A204.1 (cell line): ENCODE measurements around the gene MDM2.
A peak's percentile ranks its signal among the peaks of the same experiment; 100 is the strongest.
"Not testable (repeated sequence)": the region's sequence is repeated elsewhere in the genome, so short reads cannot be mapped to it uniquely, and the experiment has no call there.

ENCODE experiments used
- FAIRE-seq: peaks from 2 replicates; lab custom pipeline; 2012; peaks lifted over from hg19 to GRCh38; lab: Jason Lieb, UNC

Gene MDM2

GRCh38 chr12:68786929-68787328, 21.0 kb upstream of the MDM2 start:
- peak; percentile 11 for FAIRE-seq

GRCh38 chr12:68788554-68789143, 19.3 kb upstream of the MDM2 start:
- FAIRE-seq, result no peak

- no peak for FAIRE-seq
Observed at GRCh38 chr12:68789144-68789878, 18.7 kb upstream of the MDM2 start.

- no peak for FAIRE-seq
Observed at GRCh38 chr12:68790081-68790951, 17.7 kb upstream of the MDM2 start.

GRCh38 chr12:68790952-68791234, 17.1 kb upstream of the MDM2 start:
- no peak for FAIRE-seq

- FAIRE-seq, result no peak
Observed at GRCh38 chr12:68791897-68792481, 16.0 kb upstream of the MDM2 start.

- FAIRE-seq, result no peak
Observed at GRCh38 chr12:68792952-68793351, 15.0 kb upstream of the MDM2 start.

- no peak for FAIRE-seq
Observed at GRCh38 chr12:68793436-68793835, 14.5 kb upstream of the MDM2 start.

- no peak for FAIRE-seq
Observed at GRCh38 chr12:68793975-68794652, 13.9 kb upstream of the MDM2 start.

- FAIRE-seq, result no peak
Observed at GRCh38 chr12:68794653-68795251, 13.2 kb upstream of the MDM2 start.

GRCh38 chr12:68796399-68796798, 11.6 kb upstream of the MDM2 start:
- FAIRE-seq, result no peak

- no peak for FAIRE-seq
Observed at GRCh38 chr12:68798882-68799234, 9.1 kb upstream of the MDM2 start.

- FAIRE-seq, result no peak
Observed at GRCh38 chr12:68800294-68800693, 7.7 kb upstream of the MDM2 start.

GRCh38 chr12:68801124-68801523, 6.9 kb upstream of the MDM2 start:
- FAIRE-seq, result not testable (repeated sequence)

- FAIRE-seq, result not testable (repeated sequence)
Observed at GRCh38 chr12:68802372-68802745, 5.6 kb upstream of the MDM2 start.

GRCh38 chr12:68802911-68803651, 4.9 kb upstream of the MDM2 start:
- not testable (repeated sequence) for FAIRE-seq

- FAIRE-seq, result no peak
Observed at GRCh38 chr12:68803948-68804656, 3.9 kb upstream of the MDM2 start.

- FAIRE-seq, result no peak
Observed at GRCh38 chr12:68804657-68805591, 3.1 kb upstream of the MDM2 start.

- no peak for FAIRE-seq
Observed at GRCh38 chr12:68805592-68806120, 2.3 kb upstream of the MDM2 start.
